ENCODE measurements around the gene DDX47. TPM values are rescaled to one million over a fixed set of nuclear protein-coding genes. Genes with fewer than 3 reads are reported as not detected.
"Not testable (repeated sequence)": the region's sequence is repeated elsewhere in the genome, so short reads cannot be mapped to it uniquely, and the experiment has no call there.

The DDX47 gene
- total and polyA plus RNA-seq, 9 donors, result 43.9 to 55.5 (median 50.2) TPM

GRCh38 chr12:12868477-12869235 is 55.5 kb downstream of the DDX47 start:
- DNase-seq, result no peak
- no peak overlapping the region for H3K27ac ChIP-seq (ENCODE audit: low read length)
- no peaks in the 10 kb centered on the region for H3K4me1 ChIP-seq (ENCODE audit: control insufficient read depth, insufficient read depth, low read length)
- no peaks in the 10 kb centered on the region for H3K9me3 ChIP-seq (replicated peaks; ENCODE audit: control insufficient read depth, low read depth, low read length)
- no peak overlapping the region for H3K4me3 ChIP-seq (ENCODE audit: low read length)
- H3K27me3 ChIP-seq (ENCODE audit: control insufficient read depth, insufficient read depth, low read length), result no peaks in the 10 kb centered on the region
- no CpG with 5 or more reads among the region's 3 CpGs for WGBS (ENCODE audit: insufficient coverage)
- H3K36me3 ChIP-seq (ENCODE audit: control insufficient read depth, insufficient read depth, low read length), result no peaks in the 10 kb centered on the region

GRCh38 chr12:12870465-12870864 is 57.3 kb downstream of the DDX47 start:
- 41% methylated on average over 5 of the region's 7 CpGs for WGBS (ENCODE audit: insufficient coverage)
- Histone ChIP-seq H3K36me3 (ENCODE audit: control insufficient read depth, insufficient read depth, low read length) (no peaks in the 10 kb centered on the region), H3K4me3 (ENCODE audit: low read length) (no peak overlapping the region), H3K27ac (ENCODE audit: low read length) (no peak overlapping the region), H3K27me3 (ENCODE audit: control insufficient read depth, insufficient read depth, low read length) (no peaks in the 10 kb centered on the region), H3K4me1 (ENCODE audit: control insufficient read depth, insufficient read depth, low read length) (peaks cover 3% of the 10 kb centered on the region), H3K9me3 (replicated peaks; ENCODE audit: control insufficient read depth, low read depth, low read length) (no peaks in the 10 kb centered on the region)
- DNase-seq, result no peak

- Histone ChIP-seq H3K4me3 (ENCODE audit: low read length) (no peak overlapping the region), H3K36me3 (ENCODE audit: control insufficient read depth, insufficient read depth, low read length) (no peaks in the 10 kb centered on the region), H3K4me1 (ENCODE audit: control insufficient read depth, insufficient read depth, low read length) (peaks cover 3% of the 10 kb centered on the region), H3K9me3 (replicated peaks; ENCODE audit: control insufficient read depth, low read depth, low read length) (no peaks in the 10 kb centered on the region), H3K27me3 (ENCODE audit: control insufficient read depth, insufficient read depth, low read length) (no peaks in the 10 kb centered on the region), H3K27ac (ENCODE audit: low read length) (no peak overlapping the region)
- WGBS (ENCODE audit: insufficient coverage), result 97% methylated on average over 3 of the region's 6 CpGs
- no peak for DNase-seq
Measured at GRCh38 chr12:12871587-12872138, 58.5 kb downstream of the DDX47 start.

GRCh38 chr12:12872139-12872933 is 59.2 kb downstream of the DDX47 start:
- no peak overlapping the region for H3K27ac ChIP-seq (ENCODE audit: low read length)
- no peak for DNase-seq
- 91% methylated on average over 4 of the region's 10 CpGs for WGBS (ENCODE audit: insufficient coverage)

GRCh38 chr12:12872934-12873275 is 59.8 kb downstream of the DDX47 start:
- no CpG with 5 or more reads among the region's 2 CpGs for WGBS (ENCODE audit: insufficient coverage)
- Histone ChIP-seq H3K27ac (ENCODE audit: low read length) (no peak overlapping the region), H3K36me3 (ENCODE audit: control insufficient read depth, insufficient read depth, low read length) (no peaks in the 10 kb centered on the region), H3K9me3 (replicated peaks; ENCODE audit: control insufficient read depth, low read depth, low read length) (no peaks in the 10 kb centered on the region), H3K4me3 (ENCODE audit: low read length) (no peak overlapping the region), H3K4me1 (ENCODE audit: control insufficient read depth, insufficient read depth, low read length) (peaks cover 3% of the 10 kb centered on the region), H3K27me3 (ENCODE audit: control insufficient read depth, insufficient read depth, low read length) (no peaks in the 10 kb centered on the region)
- DNase-seq, result no peak

More at GRCh38 chr12:12872139-12872933, 59.2 kb downstream of the DDX47 start:
- Histone ChIP-seq H3K9me3 (replicated peaks; ENCODE audit: control insufficient read depth, low read depth, low read length) (no peaks in the 10 kb centered on the region), H3K4me1 (ENCODE audit: control insufficient read depth, insufficient read depth, low read length) (peaks cover 3% of the 10 kb centered on the region), H3K27me3 (ENCODE audit: control insufficient read depth, insufficient read depth, low read length) (no peaks in the 10 kb centered on the region), H3K4me3 (ENCODE audit: low read length) (no peak overlapping the region), H3K36me3 (ENCODE audit: control insufficient read depth, insufficient read depth, low read length) (no peaks in the 10 kb centered on the region)

GRCh38 chr12:12874029-12874428 is 60.9 kb downstream of the DDX47 start:
- H3K27me3 ChIP-seq (ENCODE audit: control insufficient read depth, insufficient read depth, low read length), result no peaks in the 10 kb centered on the region
- DNase-seq, result no peak
- no peak overlapping the region for H3K4me3 ChIP-seq (ENCODE audit: low read length)
- H3K27ac ChIP-seq (ENCODE audit: low read length), result no peak overlapping the region
- H3K9me3 ChIP-seq (replicated peaks; ENCODE audit: control insufficient read depth, low read depth, low read length), result no peaks in the 10 kb centered on the region
- peaks cover 3% of the 10 kb centered on the region for H3K4me1 ChIP-seq (ENCODE audit: control insufficient read depth, insufficient read depth, low read length)
- no peaks in the 10 kb centered on the region for H3K36me3 ChIP-seq (ENCODE audit: control insufficient read depth, insufficient read depth, low read length)
- WGBS (ENCODE audit: insufficient coverage), result no CpG with 5 or more reads among the region's 1 CpG

GRCh38 chr12:12875301-12875700 is 62.2 kb downstream of the DDX47 start:
- not testable (repeated sequence) for H3K9me3 ChIP-seq (replicated peaks; ENCODE audit: control insufficient read depth, low read depth, low read length); DNase-seq; H3K27ac ChIP-seq (ENCODE audit: low read length); H3K4me3 ChIP-seq (ENCODE audit: low read length); H3K36me3 ChIP-seq (ENCODE audit: control insufficient read depth, insufficient read depth, low read length); H3K4me1 ChIP-seq (ENCODE audit: control insufficient read depth, insufficient read depth, low read length); H3K27me3 ChIP-seq (ENCODE audit: control insufficient read depth, insufficient read depth, low read length)
- WGBS (ENCODE audit: insufficient coverage), result 94% methylated on average over 2 of the region's 10 CpGs

- Histone ChIP-seq H3K4me3 (ENCODE audit: low read length) (no peak overlapping the region), H3K27ac (ENCODE audit: low read length) (no peak overlapping the region), H3K4me1 (ENCODE audit: control insufficient read depth, insufficient read depth, low read length) (peaks cover 3% of the 10 kb centered on the region), H3K36me3 (ENCODE audit: control insufficient read depth, insufficient read depth, low read length) (no peaks in the 10 kb centered on the region), H3K9me3 (replicated peaks; ENCODE audit: control insufficient read depth, low read depth, low read length) (no peaks in the 10 kb centered on the region), H3K27me3 (ENCODE audit: control insufficient read depth, insufficient read depth, low read length) (no peaks in the 10 kb centered on the region)
- WGBS (ENCODE audit: insufficient coverage), result 88% methylated on average over 2 of the region's 5 CpGs
- no peak for DNase-seq
Measured at GRCh38 chr12:12877153-12877768, 64.1 kb downstream of the DDX47 start.

GRCh38 chr12:12877781-12878455 is 64.8 kb downstream of the DDX47 start:
- WGBS (ENCODE audit: insufficient coverage), result 52% methylated on average over 5 of the region's 9 CpGs
- Histone ChIP-seq H3K36me3 (ENCODE audit: control insufficient read depth, insufficient read depth, low read length) (no peaks in the 10 kb centered on the region), H3K27me3 (ENCODE audit: control insufficient read depth, insufficient read depth, low read length) (no peaks in the 10 kb centered on the region), H3K27ac (ENCODE audit: low read length) (no peak overlapping the region), H3K4me3 (ENCODE audit: low read length) (no peak overlapping the region), H3K9me3 (replicated peaks; ENCODE audit: control insufficient read depth, low read depth, low read length) (no peaks in the 10 kb centered on the region), H3K4me1 (ENCODE audit: control insufficient read depth, insufficient read depth, low read length) (peaks cover 3% of the 10 kb centered on the region)
- DNase-seq, result no peak
